IPS-18a (cell line): ENCODE measurements around the gene STRA8.

Source experiments
- H3K27ac ChIP-seq: one replicate; pipeline ENCODE4 v1.5.1; 2013; ENCODE audit warnings: low read length
- H3K27me3 ChIP-seq: one replicate; pipeline ENCODE4 v1.6.1; 2013; ENCODE audit warnings: mild to moderate bottlenecking, low read length; ENCODE audit not compliant: control insufficient read depth, insufficient read depth
- H3K36me3 ChIP-seq: one replicate; pipeline ENCODE4 v1.6.1; 2013; ENCODE audit warnings: low read depth, low read length; ENCODE audit not compliant: control insufficient read depth
- H3K4me1 ChIP-seq: one replicate; pipeline ENCODE4 v1.6.1; 2013; ENCODE audit warnings: low read depth, low read length; ENCODE audit not compliant: control insufficient read depth
- H3K4me3 ChIP-seq: one replicate; pipeline ENCODE4 v1.5.1; 2013; ENCODE audit warnings: low read length
- H3K9ac ChIP-seq: one replicate; pipeline ENCODE4 v1.6.1; 2013; ENCODE audit warnings: mild to moderate bottlenecking, low read length, moderate library complexity
- H3K9me3 ChIP-seq: one replicate; pipeline ENCODE4 v1.6.1; 2013; ENCODE audit warnings: low read depth, low read length; ENCODE audit not compliant: control insufficient read depth

Gene STRA8

GRCh38 chr7:135233570-135233969 is at the start of gene STRA8:
TSS of gene STRA8 (plus strand) at chr7:135233838. CDS start at chr7:135240525, 6,687 bp downstream.
- no peak within 1 kb of the TSS for H3K9ac ChIP-seq
- H3K27me3 ChIP-seq: no peaks in the 10 kb centered on the region
- H3K9me3 ChIP-seq: no peaks in the 10 kb centered on the region
- no peak within 1 kb of the TSS for H3K27ac ChIP-seq
- H3K4me3 ChIP-seq: no peak within 1 kb of the TSS
- no peaks in the 10 kb centered on the region for H3K36me3 ChIP-seq
- no peaks in the 10 kb centered on the region for H3K4me1 ChIP-seq

GRCh38 chr7:135184254-135184841 is 49.3 kb upstream of the STRA8 start:
- Histone ChIP-seq H3K9ac (no peak overlapping the region), H3K27me3 (no peaks in the 10 kb centered on the region), H3K36me3 (peaks cover 10% of the 10 kb centered on the region), H3K4me3 (no peak overlapping the region), H3K4me1 (no peaks in the 10 kb centered on the region), H3K9me3 (peaks cover 17% of the 10 kb centered on the region), H3K27ac (no peak overlapping the region)

- Histone ChIP-seq H3K36me3 (peaks cover 10% of the 10 kb centered on the region), H3K4me1 (no peaks in the 10 kb centered on the region)
Observed at GRCh38 chr7:135185471-135186260, 48.0 kb upstream of the STRA8 start.

DNA sequence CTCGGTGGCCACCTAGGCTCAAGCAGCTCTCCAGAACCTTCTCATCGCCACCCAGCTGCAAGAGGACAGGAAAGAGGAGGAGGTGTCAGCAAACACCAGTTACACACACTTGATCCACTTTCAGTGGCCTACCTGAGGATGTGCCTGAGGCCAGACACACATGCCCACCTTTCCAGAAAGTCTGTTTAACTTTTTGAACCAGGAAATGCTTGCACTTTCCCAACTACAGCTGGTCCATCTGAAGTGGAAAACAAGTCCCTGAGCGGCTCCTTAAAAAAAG is 47.4 kb upstream of the STRA8 start:
- H3K27me3 ChIP-seq: no peaks in the 10 kb centered on the region
- H3K9me3 ChIP-seq: peaks cover 6% of the 10 kb centered on the region
- H3K36me3 ChIP-seq: peaks cover 10% of the 10 kb centered on the region
- H3K4me1 ChIP-seq: no peaks in the 10 kb centered on the region
- H3K27ac ChIP-seq: no peak overlapping the region
- no peak overlapping the region for H3K4me3 ChIP-seq
- H3K9ac ChIP-seq: no peak overlapping the region

More at GRCh38 chr7:135185471-135186260, 48.0 kb upstream of the STRA8 start:
- no peaks in the 10 kb centered on the region for H3K27me3 ChIP-seq
- no peak overlapping the region for H3K27ac ChIP-seq
- no peak overlapping the region for H3K9ac ChIP-seq
- peaks cover 12% of the 10 kb centered on the region for H3K9me3 ChIP-seq
- H3K4me3 ChIP-seq: no peak overlapping the region

GRCh38 chr7:135186841-135187253 is 46.8 kb upstream of the STRA8 start:
- H3K9me3 ChIP-seq: peaks cover under 1% of the 10 kb centered on the region
- no peaks in the 10 kb centered on the region for H3K4me1 ChIP-seq
- H3K36me3 ChIP-seq: peaks cover 10% of the 10 kb centered on the region
- H3K9ac ChIP-seq: no peak overlapping the region
- H3K27ac ChIP-seq: no peak overlapping the region
- no peaks in the 10 kb centered on the region for H3K27me3 ChIP-seq
- H3K4me3 ChIP-seq: no peak overlapping the region

DNA sequence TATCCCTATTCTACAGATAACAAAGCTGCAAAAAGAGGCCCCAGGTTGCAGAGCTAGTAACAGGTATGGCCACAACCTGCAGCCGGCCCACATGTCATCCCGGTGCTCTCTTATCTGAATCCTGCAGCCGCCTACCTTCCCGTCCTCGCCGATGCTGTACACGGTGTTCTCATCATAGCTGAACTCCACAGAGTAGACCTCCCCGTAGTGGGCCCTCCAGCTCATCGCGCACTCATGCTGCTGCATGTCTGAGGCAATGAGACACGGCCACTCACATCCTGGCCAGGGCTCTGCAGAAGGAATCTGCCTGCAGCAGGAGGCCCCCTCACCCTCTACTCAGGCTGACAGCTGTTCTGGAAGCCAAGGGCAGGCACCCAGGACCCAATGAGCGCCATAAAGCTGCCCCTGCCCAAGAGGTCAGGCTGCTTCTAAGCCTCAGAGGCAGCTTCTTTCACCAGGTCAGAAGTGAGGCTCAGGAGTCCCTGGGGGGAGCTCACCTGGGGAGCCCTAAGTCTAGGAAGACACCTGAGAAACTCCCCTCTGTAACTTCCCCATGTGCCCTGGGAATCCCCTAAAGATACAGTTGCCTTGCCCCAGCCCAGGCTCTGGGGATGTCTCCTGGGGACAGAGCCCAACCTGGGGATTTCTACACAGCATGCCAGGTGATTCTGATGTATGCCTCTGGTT is 45.2 kb upstream of the STRA8 start:
- H3K36me3 ChIP-seq: peaks cover 13% of the 10 kb centered on the region
- H3K4me1 ChIP-seq: no peaks in the 10 kb centered on the region
- H3K9ac ChIP-seq: no peak overlapping the region
- H3K27ac ChIP-seq: no peak overlapping the region
- no peaks in the 10 kb centered on the region for H3K27me3 ChIP-seq
- no peaks in the 10 kb centered on the region for H3K9me3 ChIP-seq
- no peak overlapping the region for H3K4me3 ChIP-seq

DNA sequence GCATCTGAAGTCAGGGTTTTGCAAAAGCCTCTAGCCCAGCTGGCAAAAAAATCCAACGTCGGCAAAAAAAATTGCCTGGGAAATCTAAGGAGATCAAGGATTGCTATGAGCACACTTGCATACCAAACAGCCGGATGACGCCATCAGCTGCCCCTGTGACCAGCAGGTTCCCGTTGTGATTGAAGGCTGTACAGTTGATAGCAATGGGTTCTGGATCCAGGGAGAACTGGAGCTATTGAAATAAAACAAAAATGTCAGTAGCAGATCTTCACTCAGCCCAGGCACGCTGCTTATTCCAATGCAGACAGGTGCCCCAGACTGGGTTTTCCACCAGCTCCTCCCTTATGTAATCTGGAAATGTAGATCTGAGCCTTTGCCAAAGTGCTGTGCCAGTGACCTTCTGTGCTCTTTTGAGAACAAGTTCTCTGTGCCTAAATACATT is 44.4 kb upstream of the STRA8 start:
- Histone ChIP-seq H3K36me3 (peaks cover 11% of the 10 kb centered on the region), H3K9ac (no peak overlapping the region), H3K4me1 (no peaks in the 10 kb centered on the region), H3K27ac (no peak overlapping the region), H3K4me3 (no peak overlapping the region), H3K9me3 (no peaks in the 10 kb centered on the region), H3K27me3 (no peaks in the 10 kb centered on the region)

- no peaks in the 10 kb centered on the region for H3K27me3 ChIP-seq
- H3K27ac ChIP-seq: no peak overlapping the region
- H3K4me3 ChIP-seq: no peak overlapping the region
- H3K9me3 ChIP-seq: no peaks in the 10 kb centered on the region
- no peak overlapping the region for H3K9ac ChIP-seq
- no peaks in the 10 kb centered on the region for H3K4me1 ChIP-seq
- peaks cover 11% of the 10 kb centered on the region for H3K36me3 ChIP-seq
Observed at GRCh38 chr7:135189961-135190360, 43.7 kb upstream of the STRA8 start.

DNA sequence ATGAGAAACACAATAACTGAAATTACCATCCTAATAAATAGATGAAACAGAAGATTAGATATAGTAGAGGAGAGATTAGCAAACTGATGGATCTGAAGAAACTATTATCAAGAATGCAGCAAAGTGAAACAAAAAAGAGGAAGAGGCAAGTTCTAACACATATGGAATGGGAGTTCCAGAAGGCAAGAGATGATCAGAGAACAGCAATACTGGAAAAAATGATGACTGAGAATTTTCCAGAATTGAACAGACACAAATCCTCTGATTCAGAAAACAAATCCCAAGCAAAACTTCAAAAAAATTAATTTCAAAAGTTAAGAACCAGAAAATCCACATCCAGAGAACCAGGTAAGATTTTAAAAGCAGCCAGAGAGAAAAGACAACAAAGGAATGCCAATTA is 42.9 kb upstream of the STRA8 start:
- Histone ChIP-seq H3K9ac (no peak overlapping the region), H3K4me1 (no peaks in the 10 kb centered on the region), H3K27ac (no peak overlapping the region), H3K27me3 (no peaks in the 10 kb centered on the region), H3K36me3 (peaks cover 11% of the 10 kb centered on the region), H3K9me3 (no peaks in the 10 kb centered on the region), H3K4me3 (no peak overlapping the region)

DNA sequence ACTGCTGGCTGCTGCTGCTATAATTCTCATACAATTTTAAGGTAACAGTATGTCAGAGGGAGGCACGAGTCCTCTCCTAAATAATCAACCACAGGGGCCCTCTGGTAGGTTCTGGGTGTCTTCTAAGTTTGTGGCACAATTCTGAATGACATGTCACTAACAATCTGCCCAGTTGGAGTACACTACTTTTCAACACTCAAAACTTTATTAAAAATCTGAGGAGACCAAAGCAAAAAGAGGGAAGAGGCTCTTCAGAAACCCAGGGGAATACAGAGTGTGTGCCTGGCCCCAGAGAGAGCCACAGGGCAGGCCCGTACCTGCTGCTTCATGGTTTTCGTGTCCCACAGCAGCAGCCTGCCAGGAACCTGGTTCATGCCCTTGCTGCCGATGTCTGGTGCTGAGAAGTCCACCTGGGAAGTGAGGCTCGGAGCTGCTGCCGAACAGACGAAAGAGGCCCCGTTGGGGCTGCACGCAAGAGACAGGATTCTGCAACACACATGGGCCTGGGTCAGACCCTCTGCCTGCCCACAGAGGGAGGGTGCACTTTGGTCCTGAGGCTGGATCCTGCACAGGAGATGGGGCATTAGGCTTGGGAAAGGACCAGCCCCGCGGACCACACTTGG is 40.6 kb upstream of the STRA8 start:
- peaks cover 8% of the 10 kb centered on the region for H3K36me3 ChIP-seq

DNA sequence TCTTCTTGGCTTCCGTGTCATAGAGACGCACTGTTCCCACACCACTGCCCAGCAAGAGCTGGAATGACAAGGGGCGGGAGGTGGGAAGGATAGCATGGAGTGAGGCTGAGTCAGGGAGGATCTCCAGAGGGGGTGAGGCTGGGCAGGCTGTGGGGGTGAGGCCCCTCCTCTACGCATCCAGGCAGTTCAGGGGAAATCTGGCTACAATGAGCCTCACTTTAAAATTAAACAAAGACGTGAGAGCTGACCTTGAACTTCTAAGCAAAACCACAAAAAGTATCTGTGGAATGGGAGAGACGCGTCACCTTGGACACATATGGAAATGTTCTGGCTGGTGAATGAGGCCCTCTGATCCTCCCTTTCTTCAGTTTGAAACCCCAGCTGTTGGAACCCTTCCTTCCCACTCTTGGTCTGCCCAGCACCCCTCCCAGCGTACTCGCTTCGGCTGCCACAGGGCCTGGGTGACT is 40.0 kb upstream of the STRA8 start:
- Histone ChIP-seq H3K27ac (no peak overlapping the region), H3K36me3 (peaks cover 4% of the 10 kb centered on the region), H3K27me3 (no peaks in the 10 kb centered on the region), H3K4me1 (no peaks in the 10 kb centered on the region), H3K9ac (no peak overlapping the region), H3K4me3 (no peak overlapping the region), H3K9me3 (no peaks in the 10 kb centered on the region)

More for the DNA sequence above, 40.6 kb upstream of the STRA8 start:
- Histone ChIP-seq H3K9me3 (no peaks in the 10 kb centered on the region), H3K27ac (no peak overlapping the region), H3K27me3 (no peaks in the 10 kb centered on the region), H3K9ac (no peak overlapping the region), H3K4me1 (no peaks in the 10 kb centered on the region), H3K4me3 (no peak overlapping the region)
